ENCODE results near the gene ERCC1. TPM values are rescaled to one million over a fixed set of nuclear protein-coding genes. Genes with fewer than 3 reads are reported as not detected.
A peak's percentile ranks its signal among the peaks of the same experiment; 100 is the strongest.

The ERCC1 gene
- total and polyA plus RNA-seq, 12 donors = 62.9 to 107 (median 86.5) TPM

GRCh38 chr19:45380107-45380506 is 43.6 kb downstream of the ERCC1 start:
- H3K36me3 ChIP-seq (replicated peaks in 1 of 2) = no peaks in the 10 kb centered on the region
- intact Hi-C loops (cut with DNase I) = no loop called here
- H3K4me3 ChIP-seq = no peak overlapping the region
- H3K27me3 ChIP-seq = no peaks in the 10 kb centered on the region
- no peak for DNase-seq
- whole genome bisulfite sequencing, 4 donors = 71 to 100% (median 86%) methylated on average over 1 of the region's 1 CpG
- H3K27ac ChIP-seq = no peak overlapping the region
- no peak for TF ChIP-seq CTCF (IDR thresholded peaks at IDR 0.05)
- TF ChIP-seq POLR2A (IDR thresholded peaks at IDR 0.05) = no peak
- no peaks in the 10 kb centered on the region for H3K9me3 ChIP-seq (replicated peaks in 1 of 3)
- peaks cover 0 to 5% of the 10 kb centered on the region in 2 donors for H3K4me1 ChIP-seq (replicated peaks in 1 of 2)

- no peaks in the 10 kb centered on the region for H3K36me3 ChIP-seq (replicated peaks in 1 of 2)
- H3K4me1 ChIP-seq (replicated peaks in 1 of 2) = peaks cover 0 to 5% of the 10 kb centered on the region in 2 donors
- TF ChIP-seq POLR2A (IDR thresholded peaks at IDR 0.05) = peak in 1 of 2 donors; percentile 49
- no peak for TF ChIP-seq CTCF (IDR thresholded peaks at IDR 0.05)
- H3K27ac ChIP-seq = peak overlapping the region; percentile 81 to 90 (median 86)
- no peaks in the 10 kb centered on the region for H3K9me3 ChIP-seq (replicated peaks in 1 of 3)
- no peak overlapping the region for H3K4me3 ChIP-seq
- DNase-seq = peak; percentile 68 to 96 (median 93)
- no peaks in the 10 kb centered on the region for H3K27me3 ChIP-seq
- 29 to 32% (median 31%) methylated on average over 13 of the region's 13 CpGs for WGBS, 4 donors
- intact Hi-C loops (cut with DNase I) = no loop called here
Measured at GRCh38 chr19:45376045-45376724, 47.5 kb downstream of the ERCC1 start.

- peak; percentile 99 to 100 (median 100) for DNase-seq
- no peak for TF ChIP-seq CTCF (IDR thresholded peaks at IDR 0.05)
- peak in 1 of 2 donors; percentile 72 for TF ChIP-seq POLR2A (IDR thresholded peaks at IDR 0.05)
- 3 to 7% (median 5%) methylated on average over 27 to 55 of the region's 55 CpGs for WGBS, 4 donors
Measured at GRCh38 chr19:45370410-45371204, 53.1 kb downstream of the ERCC1 start, which contains the start of gene ERCC2. ERCC2 (minus strand) TSS chr19:45370573; CDS start chr19:45370540, 33 bp downstream.

GRCh38 chr19:45368737-45369340 is 54.9 kb downstream of the ERCC1 start:
- H3K4me3 ChIP-seq = no peak overlapping the region
- WGBS, 4 donors = 93 to 96% (median 94%) methylated on average over 10 to 11 of the region's 11 CpGs
- H3K27me3 ChIP-seq = no peaks in the 10 kb centered on the region
- H3K4me1 ChIP-seq (replicated peaks in 1 of 2) = peaks cover 0 to 6% of the 10 kb centered on the region in 2 donors
- H3K9me3 ChIP-seq (replicated peaks in 1 of 3) = no peaks in the 10 kb centered on the region
- no peak for DNase-seq
- intact Hi-C loops (cut with DNase I) = no loop called here
- no peak overlapping the region for H3K27ac ChIP-seq
- TF ChIP-seq CTCF (IDR thresholded peaks at IDR 0.05) (no peak), POLR2A (IDR thresholded peaks at IDR 0.05) (no peak)
- peaks cover 0 to 2% of the 10 kb centered on the region in 2 donors for H3K36me3 ChIP-seq (replicated peaks in 1 of 2)

More at GRCh38 chr19:45370410-45371204, 53.1 kb downstream of the ERCC1 start, which contains the start of gene ERCC2:
- intact Hi-C loops (cut with DNase I) = no loop called here
- peak within 1 kb of the TSS; percentile 69 to 89 (median 78) for H3K27ac ChIP-seq
- H3K27me3 ChIP-seq = no peaks in the 10 kb centered on the region
- peak within 1 kb of the TSS; percentile 5 to 98 (median 80) for H3K4me3 ChIP-seq
- H3K9me3 ChIP-seq (replicated peaks in 1 of 3) = no peaks in the 10 kb centered on the region
- peaks cover 0 to 6% of the 10 kb centered on the region in 2 donors for H3K4me1 ChIP-seq (replicated peaks in 1 of 2)
- no peaks in the 10 kb centered on the region for H3K36me3 ChIP-seq (replicated peaks in 1 of 2)

Data from adrenal gland (tissue), 12 donors.